GM21528 (cell line): ENCODE measurements around the gene GALNT7.

ENCODE experiments used
- ATAC-seq: cut with Tn5 transposase; IDR thresholded peaks from one replicate; pipeline ENCODE4 v1.9.1; 2021; ENCODE audit warnings: mild to moderate bottlenecking, moderate library complexity; ENCODE audit not compliant: unreplicated experiment, low FRiP score

GALNT7 gene

DNA sequence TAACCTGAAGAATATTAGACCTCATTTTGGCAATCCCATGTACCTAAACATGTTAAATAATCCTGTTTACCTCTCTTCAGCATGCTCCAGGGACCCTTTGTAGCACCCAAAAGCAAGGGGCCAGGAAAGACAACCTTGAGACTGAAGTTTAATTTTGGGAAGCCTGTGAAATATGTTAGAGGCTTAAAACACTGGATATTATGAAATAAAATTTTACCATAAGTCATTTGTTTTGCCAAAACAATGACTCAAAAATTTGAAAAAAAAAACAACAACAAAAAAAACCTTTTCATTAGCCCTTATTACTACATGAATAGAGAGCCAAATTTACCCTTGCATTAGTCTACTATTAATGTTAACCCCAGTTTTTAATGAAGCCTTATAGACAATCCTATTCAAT is 115.9 kb downstream of the GALNT7 start:
- no peak for ATAC-seq

DNA sequence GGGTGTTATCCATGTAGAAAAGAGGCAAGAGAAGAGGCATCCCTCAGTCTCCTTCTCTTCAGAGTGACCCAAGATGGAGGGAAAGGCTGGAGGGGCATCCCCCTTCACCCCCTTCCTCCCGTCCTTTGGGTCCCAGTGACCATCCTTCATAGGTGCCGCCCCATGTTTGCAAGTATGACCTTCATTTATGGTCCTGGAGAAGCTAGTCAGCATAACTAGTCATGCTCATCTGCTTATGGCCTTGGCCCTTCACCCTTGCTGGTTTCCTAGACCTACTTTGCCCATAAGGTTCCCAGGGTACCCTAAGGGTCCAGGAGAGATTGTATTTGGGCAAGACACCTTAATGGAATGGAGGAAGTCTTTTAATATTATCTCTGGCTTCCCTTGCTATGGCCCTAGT is 118.9 kb downstream of the GALNT7 start:
- no peak for ATAC-seq

- ATAC-seq, result peak; percentile 78
Measured at GRCh38 chr4:173288296-173288695, 119.7 kb downstream of the GALNT7 start.

- ATAC-seq, result peak; percentile 28
Measured at GRCh38 chr4:173288698-173289352, 120.2 kb downstream of the GALNT7 start.

DNA sequence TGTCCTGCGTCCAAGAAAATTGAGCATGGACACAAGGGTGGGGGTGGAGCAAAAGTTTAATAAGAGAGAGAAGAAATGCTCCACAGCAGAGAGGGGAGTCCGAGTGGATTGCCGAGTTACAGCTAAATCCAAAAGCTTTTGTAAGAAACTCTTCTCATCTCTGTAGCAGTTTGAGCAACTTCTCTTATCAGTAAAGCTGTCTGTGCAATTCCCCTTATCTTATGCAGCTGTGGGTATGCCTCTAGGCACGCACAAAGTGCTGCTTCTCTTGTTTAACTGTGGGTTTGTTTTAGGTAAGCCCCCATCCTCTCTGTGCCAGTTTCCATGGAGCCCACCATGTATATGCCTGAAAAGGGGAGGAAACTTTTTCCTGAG is 120.7 kb downstream of the GALNT7 start:
- no peak for ATAC-seq

GRCh38 chr4:173291899-173292298 is 123.3 kb downstream of the GALNT7 start:
- ATAC-seq, result no peak

- ATAC-seq, result no peak
Measured at GRCh38 chr4:173293663-173294062, 125.1 kb downstream of the GALNT7 start.

- no peak for ATAC-seq
Measured at GRCh38 chr4:173294444-173294843, 125.8 kb downstream of the GALNT7 start.

- no peak for ATAC-seq
Measured at GRCh38 chr4:173301518-173302201, 133.0 kb downstream of the GALNT7 start.

DNA sequence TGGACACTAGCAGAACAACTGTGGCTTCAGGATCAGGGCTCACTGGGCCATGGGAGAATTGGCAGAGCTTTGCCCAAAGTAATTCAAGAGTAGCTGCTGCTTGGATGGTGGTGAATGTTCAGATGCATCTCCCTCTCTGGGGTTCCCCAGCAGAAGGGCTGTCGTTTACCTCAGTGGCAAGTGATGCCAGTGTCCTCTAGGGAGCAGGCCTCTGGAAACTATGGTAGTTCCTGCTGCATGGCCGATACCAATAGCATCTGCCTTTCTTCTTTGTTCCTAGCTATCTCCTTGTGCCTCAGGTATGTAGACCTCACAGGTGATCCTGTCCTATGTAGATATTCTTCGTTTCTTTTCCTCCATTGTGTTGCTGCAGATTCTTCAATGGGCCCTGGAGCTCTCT is 139.2 kb downstream of the GALNT7 start:
- no peak for ATAC-seq

- no peak for ATAC-seq
Measured at GRCh38 chr4:173311368-173311767, 142.8 kb downstream of the GALNT7 start.

DNA sequence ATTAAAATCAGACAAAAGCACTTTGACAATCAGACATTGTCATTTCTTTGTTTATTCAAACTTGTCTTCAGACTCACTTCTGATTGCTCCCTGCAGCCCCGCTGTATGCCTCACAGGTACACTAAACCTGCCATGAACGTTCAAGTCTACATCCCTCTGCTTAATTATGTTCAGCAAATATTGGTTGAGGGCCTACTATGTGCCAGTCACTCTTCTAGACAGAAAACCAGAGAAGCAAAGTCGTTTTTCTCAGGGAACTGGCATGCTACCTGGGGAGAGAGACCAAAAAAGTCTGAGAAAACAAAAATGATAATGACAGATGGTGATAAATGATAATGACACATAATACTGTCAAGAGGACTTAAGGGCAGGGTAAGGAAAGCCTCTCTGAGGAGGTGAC is 146.1 kb downstream of the GALNT7 start:
- no peak for ATAC-seq

DNA sequence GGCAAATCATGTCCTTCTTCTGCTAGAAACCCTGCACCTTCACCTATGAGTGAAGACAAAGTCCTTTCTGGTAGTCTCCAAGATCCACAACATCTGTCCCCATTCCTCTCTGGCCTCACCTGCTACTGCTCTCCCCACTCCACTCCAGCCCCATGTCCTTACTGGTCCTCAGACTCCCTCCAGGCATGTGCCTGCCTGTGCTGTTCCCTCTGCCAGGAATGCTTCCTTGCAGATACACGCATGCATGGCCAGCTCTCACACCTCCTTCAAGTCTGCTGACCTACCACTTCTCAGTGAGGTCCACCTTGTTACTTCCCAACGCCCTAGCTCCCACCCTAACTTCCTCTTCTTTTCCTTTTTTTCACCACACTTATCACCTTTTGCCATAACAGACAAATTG is 147.4 kb downstream of the GALNT7 start:
- no peak for ATAC-seq

- ATAC-seq, result no peak
Measured at GRCh38 chr4:173317004-173317403, 148.4 kb downstream of the GALNT7 start.

GRCh38 chr4:173318240-173318639 is 149.6 kb downstream of the GALNT7 start:
- no peak for ATAC-seq

DNA sequence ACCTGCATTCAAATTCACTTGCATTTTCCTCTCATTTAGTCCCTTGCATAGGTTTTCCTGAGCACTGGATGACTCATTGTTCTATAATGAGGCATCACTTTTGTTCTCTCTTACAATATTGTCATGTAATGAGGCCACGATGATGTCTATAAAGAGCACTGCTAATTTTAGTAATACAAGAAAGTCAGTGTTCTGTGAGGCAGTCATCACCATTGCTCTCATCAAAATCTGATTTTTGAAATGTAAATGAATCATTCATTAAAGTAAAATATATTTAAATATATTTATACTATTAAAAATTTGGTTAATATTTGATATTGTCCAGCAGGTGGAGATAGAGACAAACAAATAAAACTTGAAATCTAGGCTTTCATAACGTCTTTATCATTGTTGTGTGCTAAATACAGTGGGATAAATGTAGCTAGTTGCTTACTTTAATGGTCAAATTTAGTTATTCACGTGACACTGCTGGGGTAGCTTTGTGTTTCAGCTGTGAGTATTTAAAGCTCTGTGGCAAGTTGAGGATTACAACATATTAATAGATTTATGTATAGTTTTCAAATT is 150.1 kb downstream of the GALNT7 start:
- no peak for ATAC-seq

DNA sequence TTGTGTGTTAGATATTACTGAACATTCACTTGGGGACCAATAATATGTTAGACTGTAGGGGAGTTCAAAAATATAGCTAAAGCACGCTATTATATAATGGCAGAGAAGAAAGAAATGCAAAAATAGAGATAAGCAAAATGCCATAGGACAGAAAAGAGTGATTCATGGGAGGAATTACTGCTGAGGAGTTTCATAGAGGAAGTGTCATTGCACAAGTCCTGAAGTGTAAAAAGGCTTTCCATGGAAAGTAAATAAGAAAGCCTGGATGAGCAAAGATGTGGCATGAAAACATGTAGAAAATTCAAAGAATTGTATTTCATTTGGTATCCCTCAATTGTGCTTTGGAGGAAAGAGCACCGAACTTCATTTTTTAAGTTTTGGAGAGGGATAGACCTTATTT is 151.1 kb downstream of the GALNT7 start:
- no peak for ATAC-seq

GRCh38 chr4:173325007-173325736 is 156.6 kb downstream of the GALNT7 start:
- no peak for ATAC-seq

GRCh38 chr4:173328236-173328901 is 159.8 kb downstream of the GALNT7 start:
- ATAC-seq, result no peak

DNA sequence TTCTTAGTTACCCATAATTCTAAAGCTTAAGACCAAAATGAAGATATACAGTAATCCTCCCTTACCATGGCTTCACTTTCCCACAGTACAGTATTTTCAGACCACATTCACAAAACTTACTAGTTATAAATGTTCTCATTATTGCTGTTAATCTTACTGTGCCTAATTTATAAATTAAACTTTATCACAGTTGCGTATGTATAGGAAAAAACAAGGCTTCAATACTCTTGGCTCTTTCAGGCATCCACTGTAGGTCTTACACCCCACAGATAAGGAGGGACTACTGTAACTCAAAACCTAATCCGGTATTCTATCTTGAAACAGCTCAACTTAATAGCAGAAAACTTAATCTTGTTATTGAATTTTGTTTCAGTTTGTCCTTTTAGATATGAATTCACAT is 162.0 kb downstream of the GALNT7 start:
- no peak for ATAC-seq

DNA sequence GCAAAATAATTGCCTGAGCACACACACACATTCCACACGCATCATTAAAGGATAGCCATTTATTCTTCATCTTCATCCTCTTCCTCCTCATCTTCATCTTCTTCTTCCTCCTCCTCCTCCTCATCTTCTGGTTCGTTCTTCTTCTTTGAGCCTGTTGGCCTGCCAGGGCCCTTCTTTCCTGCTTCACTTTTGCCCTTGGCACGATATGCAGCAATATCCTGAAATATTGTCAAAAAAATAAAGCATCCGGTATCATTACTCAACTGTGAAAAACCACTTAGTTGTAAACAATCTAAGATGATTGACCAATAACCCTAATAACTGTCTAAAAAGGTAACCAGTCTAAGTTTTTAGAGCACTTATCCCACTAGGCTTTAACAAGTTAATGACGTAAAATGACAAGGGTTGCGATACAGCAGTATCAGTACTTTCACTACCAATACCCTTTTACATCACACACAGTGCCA is 163.4 kb downstream of the GALNT7 start:
- no peak for ATAC-seq
